NCI-H510A treated with DMSO at 0.1 percent for 48 hours (cell line): Measurements from ENCODE around the gene QSOX2.
"Not testable (repeated sequence)": the region's sequence is repeated elsewhere in the genome, so short reads cannot be mapped to it uniquely, and the experiment has no call there.

Experiments used
- DNase-seq: peaks from one replicate; lab custom pipeline; 2025; lab: John Stamatoyannopoulos, UW

The QSOX2 gene

GRCh38 chr9:136236471-136237410, 8.9 kb downstream of the QSOX2 start:
- not testable (repeated sequence) for DNase-seq

- no peak for DNase-seq
These were observed 9.7 kb downstream of the QSOX2 start for GRCh38 chr9:136235709-136236455.

DNA sequence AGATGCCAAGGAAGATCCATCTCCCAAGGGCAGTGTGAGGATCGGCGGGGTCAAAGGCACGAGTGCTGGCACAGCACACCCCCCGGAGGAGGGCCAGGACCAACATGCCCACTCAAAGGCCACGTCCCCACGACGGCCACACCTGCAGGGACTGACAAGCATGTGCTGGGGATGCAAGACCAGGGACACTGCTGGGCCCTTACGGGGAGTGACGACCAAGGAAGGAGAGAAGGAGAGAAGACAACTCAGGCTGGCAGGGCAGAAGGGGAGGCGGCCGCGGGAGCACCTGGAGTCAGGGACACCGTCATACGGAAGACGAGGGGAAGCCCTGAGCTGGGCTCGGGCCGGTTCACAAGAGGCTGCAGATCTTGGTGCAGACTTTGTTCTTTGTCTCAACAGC, 10.4 kb downstream of the QSOX2 start:
- no peak for DNase-seq

DNA sequence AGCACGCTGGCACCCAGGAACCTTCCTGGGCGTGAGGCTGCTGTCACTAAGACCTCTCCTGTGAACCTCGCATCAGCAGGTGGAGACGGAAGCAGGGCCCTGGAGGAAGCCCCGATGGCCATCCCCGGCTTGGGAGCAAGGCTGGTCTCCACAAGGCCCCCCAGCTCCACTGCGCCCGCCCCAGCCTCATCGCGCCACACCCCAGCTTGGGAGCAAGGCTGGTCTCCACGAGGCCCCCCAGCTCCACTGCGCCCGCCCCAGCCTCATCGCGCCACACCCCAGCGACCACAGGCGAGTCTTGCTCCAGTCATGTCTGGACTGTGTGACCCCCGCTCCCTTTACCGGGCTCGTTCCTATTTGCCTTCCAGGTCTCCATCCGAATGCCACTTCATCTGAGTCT, 11.0 kb downstream of the QSOX2 start:
- no peak for DNase-seq

DNA sequence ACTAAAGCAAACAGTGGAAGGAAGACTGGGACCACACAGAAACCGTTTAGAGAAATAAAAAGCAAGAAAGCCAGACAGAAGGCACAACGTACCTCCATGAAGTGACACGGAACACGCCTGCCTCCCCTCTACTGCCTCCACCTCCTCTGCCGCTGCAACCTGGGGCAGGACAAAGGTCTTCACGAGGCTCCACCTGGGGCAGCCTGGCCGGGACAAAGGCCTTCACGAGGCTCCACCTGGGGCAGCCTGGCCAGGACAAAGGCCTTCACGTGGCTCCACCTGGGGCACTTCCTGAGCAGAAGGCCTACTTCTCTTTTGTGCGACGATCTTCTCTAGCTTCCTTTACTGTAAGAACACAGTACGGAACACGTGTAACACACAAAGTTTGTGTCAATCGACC, 11.7 kb downstream of the QSOX2 start:
- no peak for DNase-seq

GRCh38 chr9:136233411-136233810, 12.2 kb downstream of the QSOX2 start:
- DNase-seq, result no peak

DNA sequence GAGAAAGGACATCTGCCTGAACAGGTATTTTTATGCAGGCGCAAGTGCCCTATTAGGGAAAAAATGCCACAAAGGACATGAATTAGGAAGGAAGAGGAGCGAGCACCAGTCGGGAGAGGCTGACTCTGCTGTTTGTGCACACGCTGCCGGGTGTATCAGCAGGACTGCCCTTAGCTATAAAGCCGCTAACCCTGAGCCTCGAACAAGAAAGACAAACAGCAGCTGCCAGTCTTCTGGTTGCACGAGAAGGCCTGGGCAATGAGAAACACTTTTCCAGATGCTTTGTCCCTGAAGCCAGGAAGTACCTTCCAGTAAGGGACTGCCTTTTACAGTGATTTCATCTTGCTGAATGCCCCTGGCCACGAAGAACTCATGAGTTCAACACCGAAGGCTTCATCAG, 12.6 kb downstream of the QSOX2 start:
- peak; percentile 25 for DNase-seq

DNA sequence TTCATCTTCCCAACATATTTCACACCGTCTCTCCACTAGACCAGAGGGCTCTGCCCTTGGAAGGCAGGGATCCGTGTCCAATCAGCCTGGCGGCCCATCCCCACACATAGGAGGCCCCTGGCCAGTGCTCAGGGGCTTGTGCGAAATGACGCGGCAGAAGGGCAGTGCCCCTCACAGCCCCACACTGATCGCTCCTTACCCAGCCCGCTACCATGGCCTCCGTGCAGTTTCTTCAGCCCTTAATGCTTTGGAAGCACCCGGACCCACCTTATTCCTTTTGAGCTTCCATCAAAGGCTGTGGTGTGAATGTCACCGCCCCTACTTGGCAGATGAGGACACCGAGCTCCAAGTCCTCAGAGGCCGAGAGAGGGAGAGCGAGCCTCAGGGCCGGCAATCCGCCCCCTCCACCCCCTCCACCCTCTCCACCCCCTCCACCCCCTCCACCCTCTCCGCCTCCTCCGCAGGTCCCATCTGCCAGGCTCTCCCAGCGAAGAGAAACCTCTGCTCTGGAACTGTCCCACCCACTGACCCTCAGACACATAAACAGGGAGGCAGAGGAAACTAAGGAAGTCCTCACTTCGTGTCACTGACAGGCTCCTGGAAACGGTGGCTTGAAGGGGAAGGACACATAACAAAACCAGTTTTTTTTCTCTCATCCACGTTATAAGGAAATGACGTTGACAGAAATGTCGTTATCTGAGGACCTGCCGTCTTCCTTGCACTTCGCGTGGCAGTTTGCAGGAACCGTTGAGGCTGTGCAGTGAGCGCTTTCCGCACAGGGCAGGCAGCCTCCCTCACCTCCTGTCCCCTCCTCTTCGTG, 13.9 kb downstream of the QSOX2 start:
- DNase-seq, result no peak

GRCh38 chr9:136230773-136231172, 14.8 kb downstream of the QSOX2 start:
- no peak for DNase-seq

GRCh38 chr9:136230365-136230764, 15.2 kb downstream of the QSOX2 start:
- DNase-seq, result no peak

DNA sequence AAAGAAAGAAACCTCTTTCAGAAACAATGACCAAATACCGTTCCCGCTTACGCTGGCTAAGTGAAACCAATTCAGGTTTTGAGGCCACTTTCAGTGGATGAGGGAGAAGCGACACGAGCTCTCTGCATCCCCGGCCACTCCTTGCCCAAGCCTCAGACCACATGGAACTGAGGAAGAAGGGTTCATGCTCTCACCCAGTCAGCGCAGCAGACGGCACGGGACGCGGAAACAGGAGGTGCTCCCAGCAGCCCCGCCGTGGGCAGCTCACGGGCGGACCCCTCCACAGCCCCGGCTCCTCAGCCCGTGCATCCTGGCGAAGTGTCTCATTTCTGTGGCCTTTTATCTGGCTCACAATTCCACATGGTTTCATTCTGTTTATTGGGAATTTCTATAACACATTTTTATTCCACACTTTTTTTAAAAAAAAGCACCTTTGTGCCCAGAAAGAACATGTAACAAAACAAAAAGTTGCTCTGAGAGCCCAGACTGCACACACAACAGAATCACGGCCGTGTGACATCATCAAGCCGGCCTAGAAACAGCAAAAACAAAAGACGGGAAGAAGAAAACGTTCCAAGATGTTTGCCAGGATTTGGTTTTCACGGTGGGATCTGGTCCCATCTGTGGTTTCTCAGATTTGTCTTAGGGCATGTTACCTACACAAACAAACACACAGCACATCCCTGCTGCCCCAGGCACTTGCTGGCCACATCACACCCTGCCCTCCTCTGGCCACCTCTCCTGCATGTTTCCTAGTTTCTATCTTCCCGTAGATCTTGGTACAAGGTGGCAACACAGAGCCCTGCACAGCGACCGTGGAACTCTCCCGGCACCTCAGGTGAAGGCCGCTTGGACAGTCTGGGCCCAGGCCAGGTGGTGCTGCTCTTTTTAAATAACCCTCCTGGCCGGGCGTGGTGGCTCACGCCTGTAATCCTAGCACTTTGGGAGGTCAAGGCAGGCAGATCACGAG, 16.2 kb downstream of the QSOX2 start:
- no peak for DNase-seq

- no peak for DNase-seq
These were observed 17.3 kb downstream of the QSOX2 start for GRCh38 chr9:136228107-136228875.

DNA sequence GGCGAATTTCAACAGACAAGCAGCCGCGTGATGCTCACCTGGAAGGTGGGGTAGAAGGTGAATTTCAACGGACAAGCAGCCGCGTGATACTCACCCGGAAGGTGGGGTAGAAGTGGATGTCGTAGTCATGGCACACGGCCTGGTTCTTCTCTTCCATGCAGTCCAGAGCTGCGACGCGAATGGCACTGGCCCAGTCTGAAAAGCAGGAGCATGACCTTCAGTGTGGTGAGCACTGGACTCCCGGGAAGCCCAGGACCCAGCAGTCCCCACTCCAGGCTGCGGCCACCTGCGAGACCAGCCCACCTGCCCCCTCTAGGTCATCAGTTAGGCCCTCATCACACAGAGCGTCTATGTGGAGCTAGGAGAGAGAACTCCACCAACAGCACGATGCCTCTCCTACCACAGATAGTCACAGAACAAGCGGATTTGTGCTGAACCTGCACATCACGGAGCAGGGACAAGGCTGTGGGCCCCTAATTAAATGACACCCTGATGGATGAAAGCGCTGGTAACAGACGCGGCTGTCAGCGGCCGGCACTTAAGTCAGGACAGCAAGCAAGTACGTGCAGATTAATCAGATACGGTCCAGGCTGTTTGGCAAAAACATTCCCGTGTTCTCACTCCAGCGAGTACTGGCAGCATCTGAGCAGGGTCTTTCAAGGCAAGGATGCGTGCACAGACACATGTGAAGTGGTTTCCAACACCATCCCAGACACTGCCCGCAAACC, 18.8 kb downstream of the QSOX2 start:
- no peak for DNase-seq

- DNase-seq, result peak; percentile 58
These were observed 19.6 kb downstream of the QSOX2 start for GRCh38 chr9:136225748-136226679.

DNA sequence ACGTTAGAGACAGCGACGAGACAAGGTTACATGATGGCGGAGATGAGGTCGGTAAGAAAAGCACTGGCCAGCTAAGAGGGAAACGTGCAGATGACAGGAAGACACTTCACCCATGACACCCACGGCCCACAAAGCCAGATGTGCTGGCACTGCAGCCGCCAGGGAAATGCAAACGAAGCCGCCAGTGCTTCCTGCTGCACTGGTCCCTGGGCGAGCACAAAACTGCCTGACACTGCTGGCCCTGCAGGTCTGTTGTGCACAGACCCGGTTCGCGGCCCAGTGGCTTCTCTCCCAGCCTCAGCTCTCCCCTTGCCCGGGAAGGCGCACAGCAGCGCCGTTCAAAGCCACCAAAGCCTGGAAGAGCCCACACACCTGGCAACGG, 20.3 kb downstream of the QSOX2 start:
- DNase-seq, result no peak

- DNase-seq, result no peak
These were observed 21.6 kb downstream of the QSOX2 start for GRCh38 chr9:136223871-136224640.

- DNase-seq, result no peak
These were observed 22.7 kb downstream of the QSOX2 start for GRCh38 chr9:136222906-136223285.
